NCI-H2081 treated with DMSO at 0.1 percent for 48 hours (cell line): ENCODE data around the gene CLASP1.
"Not testable (repeated sequence)": the region's sequence is repeated elsewhere in the genome, so short reads cannot be mapped to it uniquely, and the experiment has no call there.

ENCODE experiments used
- DNase-seq: peaks from one replicate; lab custom pipeline; 2025; lab: John Stamatoyannopoulos, UW

CLASP1 gene

GRCh38 chr2:121649149-121649595 is at the start of gene CLASP1:
Gene CLASP1 (minus strand): TSS chr2:121649462. CDS start chr2:121605895, 43,567 bp downstream.
- no peak for DNase-seq

GRCh38 chr2:121698318-121698930 is 49.2 kb upstream of the CLASP1 start:
- no peak for DNase-seq

- no peak for DNase-seq
Observed at GRCh38 chr2:121697108-121697631, 47.9 kb upstream of the CLASP1 start.

GRCh38 chr2:121696410-121696930 is 47.2 kb upstream of the CLASP1 start:
- DNase-seq, result no peak

DNA sequence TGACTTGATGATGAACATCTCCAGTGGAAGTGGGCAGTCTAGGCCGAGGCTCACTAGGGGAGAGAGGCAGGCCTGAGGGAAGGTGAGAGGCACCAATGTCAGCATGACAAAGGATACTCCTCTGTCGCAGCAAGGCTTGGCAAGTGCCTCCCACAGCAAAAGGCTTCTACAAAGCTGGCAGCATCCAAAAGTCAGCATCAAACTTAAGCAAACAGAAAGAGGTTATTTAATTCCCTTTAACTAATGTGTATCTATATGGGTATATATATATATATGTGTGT is 45.8 kb upstream of the CLASP1 start:
- no peak for DNase-seq

- no peak for DNase-seq
Observed at GRCh38 chr2:121694398-121695170, 45.3 kb upstream of the CLASP1 start.

- DNase-seq, result not testable (repeated sequence)
Observed at GRCh38 chr2:121690572-121690971, 41.3 kb upstream of the CLASP1 start.

DNA sequence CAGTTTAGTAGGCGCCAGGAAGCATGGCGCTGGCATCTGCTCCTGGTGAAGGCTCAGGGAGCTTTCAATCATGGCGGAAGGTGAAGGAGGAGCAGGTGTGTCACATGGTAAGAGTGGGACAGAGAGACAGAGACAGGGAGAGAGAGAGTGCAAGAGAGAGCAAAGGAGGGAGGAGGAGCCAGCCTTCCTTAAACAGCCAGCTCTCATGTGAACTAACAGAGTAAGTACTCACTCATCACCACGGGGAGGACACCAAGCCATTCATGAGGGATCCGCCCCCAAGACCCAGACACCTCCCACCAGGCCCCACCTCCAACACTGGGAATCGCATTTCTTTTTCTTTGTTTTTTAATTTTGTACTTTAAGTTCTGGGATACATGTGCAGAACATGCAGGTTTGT is 40.8 kb upstream of the CLASP1 start:
- DNase-seq, result no peak

- no peak for DNase-seq
Observed at GRCh38 chr2:121689356-121689755, 40.1 kb upstream of the CLASP1 start.

GRCh38 chr2:121688820-121689219 is 39.6 kb upstream of the CLASP1 start:
- no peak for DNase-seq

- DNase-seq, result no peak
Observed at GRCh38 chr2:121686902-121687301, 37.6 kb upstream of the CLASP1 start.

DNA sequence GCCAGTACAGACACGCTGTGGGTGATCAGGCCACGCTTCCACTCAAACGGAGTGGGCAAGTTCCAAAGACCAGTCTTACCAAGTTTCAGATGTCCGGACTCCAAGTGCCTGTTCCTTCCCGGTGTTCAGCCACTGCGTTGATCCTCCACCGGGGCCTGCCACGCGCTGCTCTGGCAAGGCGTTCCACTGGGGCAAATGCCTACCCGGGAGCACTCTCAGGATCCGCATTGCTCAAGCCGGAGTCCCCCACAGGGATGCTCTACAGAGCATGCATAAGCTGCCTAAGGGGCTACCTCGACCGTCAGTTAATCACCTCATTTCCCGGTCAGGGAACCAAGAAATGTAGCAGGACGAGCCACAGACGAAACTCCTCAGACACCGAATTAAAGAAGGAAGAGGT is 37.0 kb upstream of the CLASP1 start:
- DNase-seq, result no peak

DNA sequence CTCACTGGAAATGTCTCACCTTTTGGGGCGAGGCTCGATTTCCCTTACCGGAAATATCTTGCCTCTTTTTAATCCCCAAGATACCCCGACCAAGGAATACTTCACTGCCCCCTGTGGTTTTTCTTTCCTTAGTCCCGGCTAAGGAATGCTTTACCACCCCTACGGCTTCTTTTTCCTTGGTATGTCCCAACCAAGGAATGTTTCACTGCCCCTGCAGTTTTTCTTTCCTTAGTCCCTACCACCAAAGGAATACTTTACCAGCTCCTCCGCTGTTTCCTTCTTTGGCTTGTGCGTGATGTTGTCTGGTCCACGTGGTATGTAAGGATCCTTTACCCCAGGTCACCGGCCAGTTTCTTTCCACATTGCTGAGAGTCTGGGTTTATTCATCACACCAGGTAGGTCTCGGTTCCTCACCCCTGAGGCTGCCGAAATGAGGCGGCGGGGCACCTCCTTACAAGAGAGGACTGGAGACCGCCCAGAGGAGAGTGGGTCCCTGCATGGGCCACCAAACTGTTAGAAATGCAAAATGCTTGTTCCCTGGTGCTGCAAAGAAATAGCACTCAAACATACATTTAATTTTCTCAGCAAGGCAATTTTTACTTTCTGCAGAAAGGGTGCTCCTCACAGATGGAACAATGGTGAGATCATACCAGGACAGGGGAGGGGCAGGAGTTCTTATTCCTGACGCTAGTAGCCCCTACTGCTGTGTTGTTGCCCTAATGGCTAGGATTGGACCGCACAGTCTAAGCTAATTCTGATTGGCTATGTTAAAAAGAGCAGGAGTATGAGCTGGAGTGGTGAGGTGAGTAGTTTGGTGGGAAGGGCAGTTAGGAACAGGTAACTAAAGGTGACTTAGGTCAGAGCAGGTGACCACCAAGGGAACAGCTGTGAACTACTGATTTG is 33.4 kb upstream of the CLASP1 start:
- DNase-seq, result no peak

DNA sequence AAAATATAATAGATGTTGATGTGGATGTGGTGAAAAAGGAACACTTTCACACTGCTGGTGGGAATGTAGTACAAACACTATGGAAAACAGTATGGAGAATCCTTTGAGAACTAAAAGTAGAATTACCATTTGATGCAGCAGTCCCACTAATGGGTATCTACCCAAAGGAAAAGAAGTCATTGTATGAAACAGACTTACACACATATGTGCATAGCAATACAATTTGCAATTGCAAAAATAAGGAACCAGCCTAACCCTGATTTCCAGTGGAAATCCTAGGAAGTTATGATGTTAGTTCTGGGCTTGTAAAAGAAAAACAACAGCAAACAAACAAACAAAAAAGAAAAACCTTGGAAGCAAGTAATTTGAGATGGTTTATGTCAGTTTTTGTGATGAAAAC is 28.6 kb upstream of the CLASP1 start:
- no peak for DNase-seq

- DNase-seq, result not testable (repeated sequence)
Observed at GRCh38 chr2:121671621-121672020, 22.4 kb upstream of the CLASP1 start.

- DNase-seq, result no peak
Observed at GRCh38 chr2:121670181-121670580, 20.9 kb upstream of the CLASP1 start.

DNA sequence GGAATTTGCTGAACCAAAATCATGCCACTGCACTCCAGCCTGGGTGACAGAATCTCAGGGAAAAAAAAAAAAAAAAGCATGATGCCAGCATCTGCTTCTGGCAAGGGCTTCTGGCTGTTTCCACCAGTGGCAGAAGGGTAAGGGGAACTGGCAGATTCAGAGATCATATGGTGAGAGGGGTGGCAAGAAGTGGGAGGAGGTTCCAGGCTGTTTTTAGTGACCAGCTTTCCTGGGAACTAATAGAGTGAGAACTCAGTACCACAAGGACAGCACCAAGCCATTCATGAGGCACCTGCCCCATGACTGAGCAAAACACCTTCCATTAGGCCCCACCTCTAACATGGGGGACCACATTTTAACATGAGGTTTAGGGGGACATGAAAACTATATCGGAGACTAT is 18.4 kb upstream of the CLASP1 start:
- DNase-seq, result no peak

- no peak for DNase-seq
Observed at GRCh38 chr2:121666042-121666441, 16.8 kb upstream of the CLASP1 start.

DNA sequence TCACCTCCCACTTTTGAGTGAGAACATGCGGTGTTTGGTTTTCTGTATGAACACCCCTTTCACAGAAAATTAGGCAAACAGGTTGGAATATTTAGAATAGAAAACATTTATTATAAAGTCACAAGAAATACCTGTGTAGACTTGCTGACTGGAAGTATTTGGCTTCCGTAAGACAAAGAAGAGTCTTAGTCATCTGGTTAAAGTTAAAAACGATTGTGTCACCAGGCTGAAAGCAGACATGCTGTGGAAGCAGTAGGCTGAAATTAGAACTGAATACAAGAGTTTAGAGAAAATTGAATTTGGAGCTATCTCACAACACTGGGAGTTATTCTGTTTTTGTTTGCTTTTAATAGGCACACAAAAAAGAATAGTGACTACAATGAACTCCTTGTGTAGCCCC is 16.2 kb upstream of the CLASP1 start:
- no peak for DNase-seq

DNA sequence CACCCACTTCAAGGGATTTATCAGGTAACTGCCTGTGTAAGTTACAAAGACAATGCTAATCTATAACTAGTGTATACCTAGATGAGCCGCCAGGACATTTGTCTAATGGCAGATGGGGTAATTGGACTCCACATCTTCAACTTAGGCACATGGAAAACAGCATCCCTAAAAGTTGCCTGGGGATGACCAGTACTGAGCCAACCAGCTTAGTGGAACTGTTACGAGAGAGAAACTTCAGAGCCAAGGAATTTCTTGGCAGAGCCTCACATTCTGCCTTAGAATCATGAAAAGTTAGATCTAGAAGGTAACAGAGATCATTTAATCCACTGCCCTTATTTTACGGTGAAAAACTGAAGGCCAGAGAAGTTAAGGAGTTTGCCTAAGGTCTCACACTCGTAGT is 15.5 kb upstream of the CLASP1 start:
- no peak for DNase-seq

- no peak for DNase-seq
Observed at GRCh38 chr2:121664086-121664485, 14.8 kb upstream of the CLASP1 start.

DNA sequence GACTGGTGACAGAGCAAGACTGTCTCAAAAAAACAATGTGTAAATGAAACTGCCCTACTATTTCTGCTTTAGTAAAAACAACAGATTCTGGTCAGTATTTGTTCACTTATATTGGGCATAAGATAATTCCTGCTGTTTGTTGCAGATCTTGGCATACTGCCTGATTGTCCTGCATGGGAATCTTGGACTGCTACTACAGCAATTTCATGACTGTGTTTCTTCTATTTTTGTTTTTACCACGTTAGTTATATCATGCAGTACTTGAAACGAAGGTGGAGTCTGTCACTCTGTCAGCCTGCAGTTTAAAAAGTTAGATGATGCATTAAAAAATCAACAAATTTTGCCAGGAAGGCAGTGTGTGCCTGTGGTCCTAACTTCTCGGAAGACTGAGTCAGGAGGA is 14.2 kb upstream of the CLASP1 start:
- DNase-seq, result no peak
